HEK293 (cell line): ENCODE measurements around the gene TAGAP.

Experiments
- CTCF ChIA-PET: fragments of 350-600 bp; formaldehyde crosslinking; extraction: SDS; loops from one replicate; lab custom pipeline; 2021; ENCODE audit warnings: antibody characterized with exemption; lab: Yijun Ruan, JAX
- POLR2A ChIA-PET: fragments of 300-600 bp; formaldehyde crosslinking; extraction: SDS; loops from one replicate; lab custom pipeline; 2020; ENCODE audit warnings: antibody characterized with exemption, inconsistent platforms; lab: Yijun Ruan, JAX
- H3K27ac ChIP-seq: fragments of 200-500 bp; sonication (Bioruptor generic); 2 replicates; pipeline ENCODE4 v1.5.1; 2014; ENCODE audit warnings: low read depth, low read length, control low read depth, inconsistent platforms; ENCODE audit errors: extremely low read depth
- H3K36me3 ChIP-seq, 2 experiments: fragments of 200-500 bp in 1 of 2; sonication (Bioruptor generic) in 1 of 2; 1 replicate in 1 of 2; 2 replicates in 1 of 2; pipeline ENCODE4 v1.5.1; 2014 to 2017; ENCODE audit warnings: inconsistent platforms in 2 of 2, low read length in 2 of 2; ENCODE audit not compliant: control insufficient read depth in 2 of 2, insufficient read depth in 1 of 2
- H3K4me1 ChIP-seq: fragments of 200-500 bp; sonication (Bioruptor generic); 2 replicates; pipeline ENCODE4 v1.5.1; 2014; ENCODE audit warnings: mild to moderate bottlenecking, low read length, inconsistent platforms; ENCODE audit not compliant: control insufficient read depth, insufficient read depth
- H3K4me3 ChIP-seq: 2 replicates; pipeline ENCODE4 v1.5.1; 2011; ENCODE audit warnings: low read depth, mild to moderate bottlenecking, control low read depth, low read length, moderate library complexity
- H3K9me3 ChIP-seq: fragments of 200-500 bp; sonication (Bioruptor generic); 2 replicates; pipeline ENCODE4 v1.5.1; 2014; ENCODE audit warnings: low read depth, low read length, inconsistent platforms; ENCODE audit not compliant: control insufficient read depth, insufficient read depth
- EGR2 ChIP-seq: fragments of 450-650 bp; formaldehyde crosslinking; IDR thresholded peaks from 2 replicates; pipeline ENCODE4 v1.5.1; 2016; ENCODE audit warnings: low read depth, missing biosample characterization, missing genetic modification characterization
- GLIS2 ChIP-seq: fragments of 450-650 bp; formaldehyde crosslinking; IDR thresholded peaks from 2 replicates; pipeline ENCODE4 v1.5.1; 2016; ENCODE audit warnings: missing biosample characterization, missing genetic modification characterization
- PRDM4 ChIP-seq: fragments of 450-650 bp; formaldehyde crosslinking; IDR thresholded peaks from 2 replicates; pipeline ENCODE4 v1.5.1; 2017; ENCODE audit warnings: missing biosample characterization, missing genetic modification characterization
- ZBTB10 ChIP-seq: fragments of 450-650 bp; formaldehyde crosslinking; IDR thresholded peaks from 2 replicates; pipeline ENCODE4 v1.5.1; 2016; ENCODE audit warnings: missing biosample characterization, missing genetic modification characterization
- ZNF132 ChIP-seq: fragments of 450-650 bp; formaldehyde crosslinking; IDR thresholded peaks from 2 replicates; pipeline ENCODE4 v1.5.1; 2017; ENCODE audit warnings: missing biosample characterization, missing genetic modification characterization, borderline replicate concordance
- ZNF146 ChIP-seq: fragments of 450-650 bp; formaldehyde crosslinking; IDR thresholded peaks from 2 replicates; pipeline ENCODE4 v1.5.1; 2016; ENCODE audit warnings: missing biosample characterization, missing genetic modification characterization
- ZNF157 ChIP-seq: fragments of 450-650 bp; formaldehyde crosslinking; IDR thresholded peaks from 2 replicates; pipeline ENCODE4 v1.5.1; 2016; ENCODE audit warnings: missing biosample characterization, missing genetic modification characterization
- ZNF2 ChIP-seq: fragments of 450-650 bp; formaldehyde crosslinking; IDR thresholded peaks from 2 replicates; pipeline ENCODE4 v1.5.1; 2016; ENCODE audit warnings: missing biosample characterization, missing genetic modification characterization
- ZNF214 ChIP-seq: fragments of 450-650 bp; formaldehyde crosslinking; IDR thresholded peaks from 2 replicates; pipeline ENCODE4 v1.5.1; 2017; ENCODE audit warnings: missing biosample characterization, mild to moderate bottlenecking, missing genetic modification characterization, borderline replicate concordance
- ZNF223 ChIP-seq: fragments of 450-650 bp; formaldehyde crosslinking; IDR thresholded peaks from 2 replicates; pipeline ENCODE4 v1.5.1; 2016; ENCODE audit warnings: missing biosample characterization, missing genetic modification characterization
- ZNF248 ChIP-seq: fragments of 450-650 bp; formaldehyde crosslinking; IDR thresholded peaks from 2 replicates; pipeline ENCODE4 v1.5.1; 2017; ENCODE audit warnings: missing biosample characterization, missing genetic modification characterization
- ZNF324 ChIP-seq: fragments of 450-650 bp; formaldehyde crosslinking; IDR thresholded peaks from 2 replicates; pipeline ENCODE4 v1.5.1; 2016; ENCODE audit warnings: missing biosample characterization, missing genetic modification characterization
- ZNF391 ChIP-seq: fragments of 450-650 bp; formaldehyde crosslinking; IDR thresholded peaks from 2 replicates; pipeline ENCODE4 v1.5.1; 2016; ENCODE audit warnings: low read depth, missing biosample characterization, missing genetic modification characterization, borderline replicate concordance
- ZNF404 ChIP-seq: fragments of 450-650 bp; formaldehyde crosslinking; IDR thresholded peaks from 2 replicates; pipeline ENCODE4 v1.5.1; 2017; ENCODE audit warnings: missing biosample characterization, missing genetic modification characterization
- ZNF416 ChIP-seq: fragments of 450-650 bp; formaldehyde crosslinking; IDR thresholded peaks from 2 replicates; pipeline ENCODE4 v1.5.1; 2016; ENCODE audit warnings: missing biosample characterization, missing genetic modification characterization
- ZNF423 ChIP-seq: fragments of 450-650 bp; formaldehyde crosslinking; IDR thresholded peaks from 2 replicates; pipeline ENCODE4 v1.5.1; 2016; ENCODE audit warnings: missing biosample characterization, missing genetic modification characterization
- ZNF701 ChIP-seq: fragments of 450-650 bp; formaldehyde crosslinking; IDR thresholded peaks from 2 replicates; pipeline ENCODE4 v1.5.1; 2016; ENCODE audit warnings: missing biosample characterization, missing genetic modification characterization
- ZNF707 ChIP-seq: fragments of 450-650 bp; formaldehyde crosslinking; IDR thresholded peaks from 2 replicates; pipeline ENCODE4 v1.5.1; 2016; ENCODE audit warnings: missing biosample characterization, missing genetic modification characterization
- ZNF837 ChIP-seq: fragments of 450-650 bp; formaldehyde crosslinking; IDR thresholded peaks from 2 replicates; pipeline ENCODE4 v1.5.1; 2016; ENCODE audit warnings: missing biosample characterization, missing genetic modification characterization
- TF ChIP-seq, protein P1 (sequence below): fragments of 450-650 bp; formaldehyde crosslinking; IDR thresholded peaks from 2 replicates; pipeline ENCODE4 v1.5.1; 2016; ENCODE audit warnings: missing biosample characterization, missing genetic modification characterization, borderline replicate concordance

TAGAP gene

GRCh38 chr6:159092631-159093030, 47.8 kb upstream of the TAGAP start:
- H3K4me1 ChIP-seq: no peaks in the 10 kb centered on the region
- POLR2A ChIA-PET: no interaction called here
- no peak overlapping the region for H3K27ac ChIP-seq
- no peak overlapping the region for H3K4me3 ChIP-seq
- H3K36me3 ChIP-seq: no peaks in the 10 kb centered on the region
- H3K9me3 ChIP-seq: no peaks in the 10 kb centered on the region
- CTCF ChIA-PET: interaction anchor here (0.7 to 5.7 kb wide), 2 partner anchors 12 to 50 kb away, joined by 3 to 52 read pairs; no protein-coding TSS in a partner anchor
- no peak for TF ChIP-seq GLIS2 (tag by site-specific recombination)
- TF ChIP-seq ZBTB10 (tag by site-specific recombination): no peak
- TF ChIP-seq ZNF132: no peak
- TF ChIP-seq ZNF146 (tag by site-specific recombination): no peak
- TF ChIP-seq ZNF248: no peak
- TF ChIP-seq, protein P1, sequence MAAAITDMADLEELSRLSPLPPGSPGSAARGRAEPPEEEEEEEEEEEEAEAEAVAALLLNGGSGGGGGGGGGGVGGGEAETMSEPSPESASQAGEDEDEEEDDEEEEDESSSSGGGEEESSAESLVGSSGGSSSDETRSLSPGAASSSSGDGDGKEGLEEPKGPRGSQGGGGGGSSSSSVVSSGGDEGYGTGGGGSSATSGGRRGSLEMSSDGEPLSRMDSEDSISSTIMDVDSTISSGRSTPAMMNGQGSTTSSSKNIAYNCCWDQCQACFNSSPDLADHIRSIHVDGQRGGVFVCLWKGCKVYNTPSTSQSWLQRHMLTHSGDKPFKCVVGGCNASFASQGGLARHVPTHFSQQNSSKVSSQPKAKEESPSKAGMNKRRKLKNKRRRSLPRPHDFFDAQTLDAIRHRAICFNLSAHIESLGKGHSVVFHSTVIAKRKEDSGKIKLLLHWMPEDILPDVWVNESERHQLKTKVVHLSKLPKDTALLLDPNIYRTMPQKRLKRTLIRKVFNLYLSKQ (tag by site-specific recombination): no peak
- no peak for TF ChIP-seq ZNF837 (tag by site-specific recombination)
- TF ChIP-seq ZNF223: no peak
- TF ChIP-seq ZNF416: no peak
- TF ChIP-seq ZNF324 (tag by site-specific recombination): no peak
- TF ChIP-seq ZNF701 (tag by site-specific recombination): no peak
- no peak for TF ChIP-seq ZNF404 (tag by site-specific recombination)
- TF ChIP-seq ZNF423 (tag by site-specific recombination): no peak
- TF ChIP-seq ZNF707 (tag by site-specific recombination): no peak
- TF ChIP-seq EGR2: no peak
- TF ChIP-seq ZNF157 (tag by site-specific recombination): no peak
- no peak for TF ChIP-seq ZNF214 (tag by site-specific recombination)
- no peak for TF ChIP-seq ZNF391 (tag by site-specific recombination)
- TF ChIP-seq ZNF2 (tag by site-specific recombination): no peak
- TF ChIP-seq PRDM4 (tag by site-specific recombination): no peak
